Testis (tissue), 3 donors: ENCODE data around the gene LZTS3. TPM values are rescaled to one million over a fixed set of nuclear protein-coding genes. Genes with fewer than 3 reads are reported as not detected.

Source experiments
- DNase-seq: peaks from one replicate; pipeline ENCODE4 v3.0.0-alpha.2; 2019
- H3K27ac ChIP-seq, 2 donors: fragments of 200-600 bp; sonication (generic); one replicate each; pipeline ENCODE4 v1.5.1; 2019
- H3K27me3 ChIP-seq: fragments of 200-600 bp; sonication (generic); one replicate; pipeline ENCODE4 v1.5.1; 2019
- H3K36me3 ChIP-seq: fragments of 200-600 bp; sonication (generic); one replicate; pipeline ENCODE4 v1.5.1; 2017; ENCODE audit warnings: low read depth; ENCODE audit errors: missing control alignments
- H3K4me1 ChIP-seq: fragments of 200-600 bp; sonication (generic); one replicate; pipeline ENCODE4 v1.5.1; 2019
- H3K4me3 ChIP-seq, 2 donors: fragments of 200-600 bp; sonication (generic); one replicate each; pipeline ENCODE4 v1.5.1; 2017 to 2019
- H3K9me3 ChIP-seq: fragments of 200-600 bp; sonication (generic); one replicate; pipeline ENCODE4 v1.5.1; 2017
- POLR2A ChIP-seq: fragments of 450-650 bp; IDR thresholded peaks from one replicate; pipeline ENCODE4 v1.6.1; 2017; ENCODE audit warnings: antibody characterized with exemption, mild to moderate bottlenecking, moderate library complexity
- WGBS, 2 donors: methylation state at CpG; one replicate each; pipeline ENCODE4 v1.1.5; 2018; 5-methylcytosine and 5-hydroxymethylcytosine counted together
- intact Hi-C: fragments of 100-400 bp; cut with DNase I; formaldehyde crosslinking; loops from one replicate; pipeline ENCODE4 v1.15.1; 2023; ENCODE audit warnings: low total_unique reads
- polyA plus RNA-seq: library from polyadenylated mRNA; stranded (reverse); fragments of 350-450 nt; fragmentation: Illumina TruSeq; extraction: RNeasy Lipid Tissue Mini Kit (QIAGEN cat#74804); gene quantifications from one replicate; pipeline ENCODE4 v1.2.3, GENCODE V29; 2014; ENCODE audit warnings: low read depth, low replicate concordance; ENCODE audit not compliant: insufficient read depth
- total RNA-seq, 2 donors: library from RNA; depleted of rRNA; stranded (reverse); fragments of >200 nt; gene quantifications; one replicate each; pipeline ENCODE4 v1.2.3, GENCODE V29; 2016
- TF ChIP-seq, protein P1 (sequence below), 3 experiments: fragments of 450-650 bp in 2 of 3; fragments of 200-600 bp in 1 of 3; sonication (generic) in 1 of 3; IDR thresholded peaks; one replicate each; pipeline ENCODE4 v1.5.1; 2016 to 2019; ENCODE audit warnings: antibody characterized with exemption in 3 of 3, mild to moderate bottlenecking in 2 of 3, moderate library complexity in 1 of 3

LZTS3 gene
- total and polyA plus RNA-seq, 3 donors from 2014 or later: 7.2 to 16.8 (median 13.9) TPM

DNA sequence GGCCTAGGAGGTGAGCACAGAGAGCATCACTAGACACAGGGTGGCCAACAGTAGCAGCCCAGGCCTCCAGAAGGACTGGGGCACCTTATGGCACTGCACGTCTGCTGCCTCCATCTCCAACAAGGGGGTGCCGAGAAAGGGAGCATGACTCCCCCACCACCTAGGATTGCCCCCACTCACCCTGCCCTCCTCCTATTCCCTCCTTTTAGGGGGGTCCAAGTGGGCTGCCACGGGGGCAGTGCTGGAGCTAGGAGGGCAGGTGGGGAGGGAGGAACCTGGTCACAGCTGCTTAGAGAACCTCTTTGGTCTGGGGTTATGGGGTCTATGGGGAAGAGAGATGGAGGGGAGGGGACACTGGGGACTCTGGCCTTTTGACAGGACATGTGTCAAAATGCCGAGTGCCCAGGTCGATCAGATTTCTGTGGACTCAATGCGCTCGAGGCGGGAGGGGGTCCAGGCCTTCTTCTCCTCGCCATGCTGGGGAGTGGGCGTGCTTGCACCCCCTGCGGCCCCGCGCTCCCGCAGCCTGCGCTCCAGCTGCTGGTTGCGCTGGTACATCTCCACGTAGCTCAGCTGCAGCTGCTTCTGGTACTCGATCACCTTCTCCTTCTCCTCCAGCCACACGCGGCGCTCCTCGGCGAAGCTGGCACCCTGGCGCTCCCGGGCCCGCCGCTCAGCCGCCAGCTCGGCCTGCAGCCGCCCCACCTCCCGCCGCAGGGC, 9.1 kb downstream of the LZTS3 start:
- no peak for TF ChIP-seq POLR2A
- TF ChIP-seq, protein P1, sequence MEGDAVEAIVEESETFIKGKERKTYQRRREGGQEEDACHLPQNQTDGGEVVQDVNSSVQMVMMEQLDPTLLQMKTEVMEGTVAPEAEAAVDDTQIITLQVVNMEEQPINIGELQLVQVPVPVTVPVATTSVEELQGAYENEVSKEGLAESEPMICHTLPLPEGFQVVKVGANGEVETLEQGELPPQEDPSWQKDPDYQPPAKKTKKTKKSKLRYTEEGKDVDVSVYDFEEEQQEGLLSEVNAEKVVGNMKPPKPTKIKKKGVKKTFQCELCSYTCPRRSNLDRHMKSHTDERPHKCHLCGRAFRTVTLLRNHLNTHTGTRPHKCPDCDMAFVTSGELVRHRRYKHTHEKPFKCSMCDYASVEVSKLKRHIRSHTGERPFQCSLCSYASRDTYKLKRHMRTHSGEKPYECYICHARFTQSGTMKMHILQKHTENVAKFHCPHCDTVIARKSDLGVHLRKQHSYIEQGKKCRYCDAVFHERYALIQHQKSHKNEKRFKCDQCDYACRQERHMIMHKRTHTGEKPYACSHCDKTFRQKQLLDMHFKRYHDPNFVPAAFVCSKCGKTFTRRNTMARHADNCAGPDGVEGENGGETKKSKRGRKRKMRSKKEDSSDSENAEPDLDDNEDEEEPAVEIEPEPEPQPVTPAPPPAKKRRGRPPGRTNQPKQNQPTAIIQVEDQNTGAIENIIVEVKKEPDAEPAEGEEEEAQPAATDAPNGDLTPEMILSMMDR (IDR thresholded peaks at IDR 0.05): no peak
- no peak overlapping the region for H3K4me3 ChIP-seq

DNA sequence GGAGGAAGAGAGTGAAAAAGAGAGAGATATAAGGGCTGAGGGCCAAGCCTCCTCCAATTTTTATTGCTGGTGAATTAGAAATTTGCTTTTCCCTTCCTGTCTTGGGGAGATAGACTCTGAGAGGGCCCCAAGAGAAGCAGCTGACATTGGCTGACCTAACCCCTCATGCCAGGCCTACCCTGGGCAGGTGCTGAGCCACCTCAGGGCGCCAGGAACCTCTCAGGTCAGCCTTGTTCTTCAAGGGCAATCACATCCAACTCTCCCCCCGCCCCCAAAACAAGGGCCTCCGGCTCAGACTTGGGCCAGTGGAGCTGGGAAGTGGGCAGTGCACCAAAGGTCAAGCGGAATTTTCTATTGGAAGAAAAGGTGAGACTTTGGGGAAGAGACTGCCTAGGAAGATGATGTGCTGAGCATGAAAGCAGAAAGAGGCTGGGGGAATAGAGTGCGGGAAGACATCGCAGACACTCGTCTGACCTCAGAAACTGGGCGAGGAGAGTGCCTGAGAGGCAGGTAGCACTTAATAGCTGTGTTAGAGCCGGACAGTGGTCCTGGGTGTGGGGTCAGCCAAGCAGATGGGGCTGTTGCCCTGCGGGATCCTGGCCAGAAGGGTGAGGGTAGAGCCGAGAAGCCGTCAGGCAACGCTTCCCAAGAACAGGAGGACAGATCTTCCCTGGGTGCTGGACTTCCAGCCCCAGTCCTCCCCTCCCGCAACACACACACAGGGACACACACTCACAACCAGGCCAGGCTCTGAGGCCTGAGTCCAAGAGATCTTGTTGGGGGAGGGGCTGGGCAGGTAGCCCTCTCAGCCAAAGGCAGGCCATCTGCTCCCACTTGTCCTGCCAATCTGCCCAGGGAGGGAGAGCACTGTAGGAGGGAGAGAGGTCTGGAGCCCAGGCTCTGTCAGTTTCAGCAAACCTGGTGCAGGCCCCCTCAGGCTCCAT, 10.0 kb downstream of the LZTS3 start:
- Histone ChIP-seq H3K9me3 (no peaks in the 10 kb centered on the region), H3K27ac (no peak overlapping the region), H3K36me3 (no peaks in the 10 kb centered on the region), H3K27me3 (no peaks in the 10 kb centered on the region), H3K4me1 (peaks cover 5% of the 10 kb centered on the region), H3K4me3 (no peak overlapping the region)
- intact Hi-C loops: no loop called here
- TF ChIP-seq, protein P1 (IDR thresholded peaks at IDR 0.05): no peak
- TF ChIP-seq POLR2A: no peak
- 92% methylated on average over 11 to 14 of the region's 14 CpGs for WGBS, 2 donors
- DNase-seq: no peak

More for the DNA sequence above, 9.1 kb downstream of the LZTS3 start:
- no peaks in the 10 kb centered on the region for H3K36me3 ChIP-seq
- H3K4me1 ChIP-seq: no peaks in the 10 kb centered on the region
- H3K9me3 ChIP-seq: no peaks in the 10 kb centered on the region
- DNase-seq: no peak
- intact Hi-C loops: no loop called here
- H3K27ac ChIP-seq: no peak overlapping the region
- 75 to 83% methylated on average over 4 to 32 of the region's 32 CpGs for WGBS, 2 donors
- H3K27me3 ChIP-seq: no peaks in the 10 kb centered on the region

DNA sequence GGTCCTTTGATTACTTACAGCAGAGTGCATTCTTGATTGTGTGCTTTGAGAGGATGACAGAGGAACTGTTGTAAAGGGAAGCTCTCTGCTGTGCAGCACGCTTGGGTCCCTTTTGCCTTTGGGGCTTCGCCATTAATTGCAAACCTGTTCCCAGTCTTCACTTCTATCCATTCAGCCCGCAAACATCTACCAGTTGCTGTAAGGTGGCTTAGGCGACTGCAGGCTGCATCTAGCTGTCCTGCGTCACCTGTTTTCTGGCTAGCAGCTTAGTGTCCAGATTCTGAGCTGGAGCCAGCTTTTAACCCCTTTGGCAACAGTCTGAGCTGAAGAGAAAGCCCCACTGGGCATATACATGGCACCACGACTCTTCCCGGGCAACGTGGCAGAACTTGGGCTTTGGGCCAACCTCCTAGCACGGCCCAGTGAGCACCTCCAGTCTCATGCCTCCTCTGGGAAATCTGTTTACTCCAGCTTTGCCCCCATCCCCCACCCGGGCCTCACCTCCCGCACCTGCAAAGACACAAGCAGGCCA, 11.2 kb downstream of the LZTS3 start:
- H3K9me3 ChIP-seq: no peaks in the 10 kb centered on the region
- 62 to 66% methylated on average over 10 to 11 of the region's 11 CpGs for WGBS, 2 donors
- no peak for DNase-seq
- intact Hi-C loops: no loop called here
- no peak for TF ChIP-seq POLR2A
- TF ChIP-seq, protein P1 (IDR thresholded peaks at IDR 0.05): no peak
- H3K4me3 ChIP-seq: no peak overlapping the region
- H3K27ac ChIP-seq: no peak overlapping the region
- no peaks in the 10 kb centered on the region for H3K27me3 ChIP-seq
- H3K36me3 ChIP-seq: no peaks in the 10 kb centered on the region
- H3K4me1 ChIP-seq: peaks cover 16% of the 10 kb centered on the region

DNA sequence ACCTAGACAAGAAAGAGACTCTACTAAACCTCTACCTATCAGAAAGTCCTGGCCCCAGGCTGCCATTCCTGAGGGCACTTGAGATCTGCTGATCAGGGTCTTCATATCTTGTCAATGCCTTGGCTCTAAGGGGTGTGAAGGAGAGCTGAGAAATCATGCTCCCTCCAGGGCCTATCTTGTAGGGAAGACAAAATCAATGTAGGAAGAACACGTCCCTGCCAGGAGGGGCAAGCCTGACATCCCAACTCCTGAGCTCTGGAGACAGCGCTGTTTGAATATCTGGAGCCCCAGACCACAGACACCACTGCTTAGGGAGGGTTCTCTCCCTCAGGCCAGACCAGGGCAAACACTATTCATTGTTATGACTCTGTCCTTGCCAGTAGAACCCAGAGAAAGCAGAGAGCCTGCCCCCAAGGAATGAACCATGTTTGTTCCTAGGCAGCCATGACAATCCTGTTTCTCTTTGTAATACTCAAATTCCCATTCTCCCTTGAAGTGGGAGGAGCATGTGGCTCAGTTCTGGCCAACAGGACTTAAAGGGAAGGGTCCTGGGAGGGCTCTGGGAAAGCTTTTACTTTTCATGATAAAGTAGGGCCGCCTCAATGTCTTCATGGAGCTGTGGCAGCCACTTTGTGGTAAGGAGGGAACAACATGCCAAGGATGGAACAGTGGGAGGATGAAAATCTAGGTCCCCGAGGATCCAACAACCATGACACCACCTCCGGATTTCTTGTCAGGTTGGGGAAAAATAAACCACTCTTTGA, 11.9 kb downstream of the LZTS3 start:
- no peaks in the 10 kb centered on the region for H3K9me3 ChIP-seq
- no peak for DNase-seq
- H3K27ac ChIP-seq: no peak overlapping the region
- intact Hi-C loops: no loop called here
- no peaks in the 10 kb centered on the region for H3K36me3 ChIP-seq
- H3K4me3 ChIP-seq: no peak overlapping the region
- no peaks in the 10 kb centered on the region for H3K27me3 ChIP-seq
- TF ChIP-seq, protein P1 (IDR thresholded peaks at IDR 0.05): no peak
- no peak for TF ChIP-seq POLR2A
- peaks cover 22% of the 10 kb centered on the region for H3K4me1 ChIP-seq
- 74 to 76% methylated on average over 4 to 5 of the region's 5 CpGs for WGBS, 2 donors
